AML-193 (cell line): ENCODE measurements around the gene MGRN1.

Experiments used
- DNase-seq, 2 experiments: peaks; one replicate each; lab custom pipeline; 2025; lab: John Stamatoyannopoulos, UW

The MGRN1 gene

GRCh38 chr16:4624827-4625559 is 367 bp downstream of the MGRN1 start:
- DNase-seq = peak in 1 of 2 experiments; percentile 31

GRCh38 chr16:4625560-4626159 is 1.0 kb downstream of the MGRN1 start:
- peak; percentile 31 to 32 for DNase-seq

GRCh38 chr16:4626396-4626795 is 1.8 kb downstream of the MGRN1 start:
- no peak for DNase-seq

GRCh38 chr16:4628283-4628682 is 3.7 kb downstream of the MGRN1 start:
- DNase-seq = no peak

- DNase-seq = no peak
Observed at GRCh38 chr16:4631444-4631843, 6.8 kb downstream of the MGRN1 start.

- no peak for DNase-seq
Observed at GRCh38 chr16:4633910-4634635, 9.4 kb downstream of the MGRN1 start.

- DNase-seq = no peak
Observed at GRCh38 chr16:4634768-4635167, 10.1 kb downstream of the MGRN1 start.

GRCh38 chr16:4636196-4636595 is 11.6 kb downstream of the MGRN1 start:
- no peak for DNase-seq

GRCh38 chr16:4637501-4638166 is 13.0 kb downstream of the MGRN1 start:
- DNase-seq = no peak

- no peak for DNase-seq
Observed at GRCh38 chr16:4639899-4640509, 15.4 kb downstream of the MGRN1 start.

- no peak for DNase-seq
Observed at GRCh38 chr16:4640572-4641305, 16.1 kb downstream of the MGRN1 start.

- DNase-seq = no peak
Observed at GRCh38 chr16:4641306-4641687, 16.7 kb downstream of the MGRN1 start.

- DNase-seq = no peak
Observed at GRCh38 chr16:4641895-4642294, 17.3 kb downstream of the MGRN1 start.

- no peak for DNase-seq
Observed at GRCh38 chr16:4646773-4647643, 22.4 kb downstream of the MGRN1 start.

- no peak for DNase-seq
Observed at GRCh38 chr16:4647644-4647980, 23.0 kb downstream of the MGRN1 start.

- no peak for DNase-seq
Observed at GRCh38 chr16:4648917-4649316, 24.3 kb downstream of the MGRN1 start.

GRCh38 chr16:4649744-4650442 is 25.3 kb downstream of the MGRN1 start:
- no peak for DNase-seq

- peak; percentile 14 to 32 for DNase-seq
Observed at GRCh38 chr16:4650443-4651074, 25.9 kb downstream of the MGRN1 start.

- DNase-seq = no peak
Observed at GRCh38 chr16:4651827-4652226, 27.2 kb downstream of the MGRN1 start.
